GM18873 (cell line): ENCODE data around the gene GLB1L2.

Experiments used
- ATAC-seq: cut with Tn5 transposase; IDR thresholded peaks from one replicate; pipeline ENCODE4 v1.9.1; 2021; ENCODE audit warnings: mild to moderate bottlenecking, moderate library complexity, moderate number of reproducible peaks; ENCODE audit not compliant: unreplicated experiment, low FRiP score

The GLB1L2 gene

DNA sequence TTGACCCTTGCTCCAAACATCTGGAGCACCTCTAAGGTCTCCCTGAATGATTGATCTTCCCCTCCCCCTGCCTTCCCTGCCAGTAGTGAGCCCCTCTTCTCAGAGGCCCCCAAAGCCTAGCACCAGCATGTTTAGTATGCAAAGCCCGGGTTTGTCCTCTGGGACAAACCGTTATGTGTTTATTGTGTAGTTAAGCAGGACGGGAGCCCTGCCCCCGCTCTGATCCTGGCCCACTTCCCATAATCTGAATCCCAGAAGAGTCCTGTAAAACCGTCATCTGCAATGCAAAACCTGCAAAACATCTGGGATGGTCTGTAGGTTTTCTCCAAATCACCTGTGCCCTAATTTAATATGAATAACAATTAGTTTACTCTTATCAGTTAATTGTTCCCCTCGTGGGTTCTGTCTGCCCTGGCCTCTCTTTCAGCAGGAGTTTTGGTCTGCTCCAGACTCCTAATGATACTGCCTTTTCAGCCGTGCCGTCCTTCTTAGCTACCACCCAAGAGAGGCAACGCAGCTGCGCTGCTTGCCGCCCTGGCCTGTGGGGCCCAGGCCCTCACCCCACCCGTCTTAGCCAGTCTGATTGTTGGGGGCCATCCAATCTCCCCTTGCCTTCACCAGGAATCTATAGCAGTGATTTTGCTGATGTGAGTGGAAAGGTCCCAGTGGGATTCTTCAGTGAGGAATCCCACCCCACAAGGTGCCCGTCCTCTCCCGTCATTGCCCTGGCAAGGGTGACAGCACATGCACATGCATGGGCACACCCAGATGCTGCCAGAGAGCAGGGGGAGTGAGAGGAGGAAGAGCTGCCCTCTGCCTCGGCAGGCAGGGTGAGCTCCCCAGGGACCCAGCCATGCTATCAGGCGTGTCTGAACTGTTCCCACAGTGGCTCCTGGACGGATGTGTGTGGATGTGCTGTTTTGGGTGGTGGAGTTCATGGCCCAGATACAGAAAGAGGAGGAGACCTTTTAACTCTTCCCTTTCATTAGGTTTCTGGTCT is 83.3 kb downstream of the GLB1L2 start:
- ATAC-seq, result no peak

DNA sequence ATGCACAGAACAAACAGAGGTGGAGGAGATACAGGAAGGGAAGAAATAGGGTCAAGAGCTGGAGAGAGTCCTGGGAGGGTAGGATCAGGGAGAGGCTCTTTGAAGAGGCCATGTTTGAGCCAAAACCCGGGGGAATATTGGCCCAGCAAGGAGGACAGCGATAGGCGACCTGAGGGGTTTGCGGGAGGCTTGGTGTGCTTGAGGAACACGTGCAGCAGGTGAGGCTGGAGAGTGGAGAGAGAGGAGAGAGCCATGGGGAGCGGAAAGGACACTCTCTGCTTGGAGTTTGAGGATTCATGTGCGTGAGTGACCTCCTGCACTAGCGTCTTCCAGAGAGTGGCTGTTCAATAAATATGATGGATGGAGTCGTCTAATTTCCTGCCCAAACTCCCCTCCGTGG is 84.9 kb downstream of the GLB1L2 start:
- no peak for ATAC-seq

DNA sequence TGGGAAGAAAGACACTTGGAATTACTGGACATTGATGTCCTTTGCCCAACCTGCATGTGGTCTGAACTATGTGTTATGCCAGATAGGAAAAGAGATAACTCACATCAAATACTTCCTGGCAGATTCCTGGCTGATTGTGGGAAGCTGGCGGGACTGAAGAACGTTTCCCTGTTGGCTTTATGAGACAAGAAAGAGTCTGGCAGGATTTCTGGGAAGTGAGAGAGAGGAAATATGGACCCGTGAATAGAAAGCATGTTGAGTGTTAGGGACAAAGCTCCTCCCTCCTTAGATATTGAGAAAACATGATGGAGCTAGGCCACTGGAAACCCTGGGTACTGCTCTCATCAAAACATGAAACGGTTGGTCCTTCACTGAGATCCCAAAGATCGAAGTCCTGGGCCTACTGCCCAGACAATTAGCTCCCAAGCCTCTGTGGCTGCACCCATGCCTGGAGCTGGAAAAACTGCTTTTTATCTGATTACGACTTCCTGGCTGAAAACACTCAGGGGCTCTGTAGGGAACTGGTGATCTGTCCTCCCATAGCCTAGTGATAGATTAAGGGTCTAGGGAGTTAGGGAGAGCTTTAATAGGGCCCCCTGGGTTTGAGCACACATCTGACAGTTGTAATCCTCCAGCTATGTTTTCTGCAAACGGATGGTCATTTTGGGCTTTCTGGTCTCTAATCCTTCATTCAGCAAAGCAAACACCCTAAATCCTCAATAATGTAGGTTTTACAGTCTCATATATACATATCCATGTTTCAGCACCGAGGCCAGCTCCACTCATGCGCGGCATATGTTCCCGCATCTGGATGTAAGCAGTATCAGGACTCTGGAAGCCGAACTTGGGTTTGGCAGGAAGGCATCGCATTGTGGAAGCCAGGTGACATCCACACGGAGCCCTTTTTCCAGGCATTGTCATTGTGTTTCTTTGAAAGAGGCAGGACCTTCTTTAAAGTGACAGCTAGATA is 86.4 kb downstream of the GLB1L2 start:
- no peak for ATAC-seq

DNA sequence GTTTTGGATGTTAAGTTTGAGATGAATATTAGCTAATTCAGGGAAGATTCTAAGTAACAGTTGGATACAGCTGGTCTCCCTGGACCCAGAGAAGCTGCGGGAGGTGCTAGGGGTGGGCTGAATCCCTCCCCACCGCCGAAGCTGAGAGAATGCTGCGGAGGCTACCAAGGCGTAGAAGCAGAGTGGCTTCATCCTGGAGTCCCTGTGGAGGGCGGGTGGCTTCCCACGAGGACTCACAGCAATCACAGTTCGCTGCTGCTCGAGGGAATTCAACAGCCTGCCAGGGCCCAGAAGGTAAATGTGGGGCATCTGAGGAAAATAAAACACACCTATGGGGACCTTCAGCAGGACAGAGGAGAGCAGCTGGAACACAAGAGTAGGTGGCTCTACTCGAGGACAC is 91.3 kb downstream of the GLB1L2 start:
- ATAC-seq, result no peak

DNA sequence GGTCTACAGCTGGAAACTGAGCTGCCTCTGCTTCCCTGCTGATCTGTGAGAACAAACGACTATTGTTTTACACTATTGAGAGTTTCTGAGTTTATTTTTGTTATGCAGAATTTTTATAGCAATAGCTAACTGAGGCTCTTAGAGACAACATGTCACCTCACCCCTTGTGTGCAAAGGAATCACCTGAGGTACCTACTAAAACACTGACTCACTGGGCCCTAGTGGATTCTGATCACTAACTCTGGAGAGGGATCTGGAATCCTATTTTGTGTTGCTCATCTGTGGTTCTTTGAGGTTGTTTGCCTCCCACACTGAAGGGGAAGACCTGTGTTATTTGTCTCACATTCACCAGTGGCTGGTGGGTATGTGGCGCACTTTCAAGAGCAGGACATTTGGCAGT is 93.6 kb downstream of the GLB1L2 start:
- no peak for ATAC-seq
